ELR (cell line): ENCODE data around the gene OR2L3.
"Not testable (repeated sequence)": the region's sequence is repeated elsewhere in the genome, so short reads cannot be mapped to it uniquely, and the experiment has no call there.

ENCODE experiments used
- DNase-seq: peaks from one replicate; pipeline ENCODE4 v3.0.0-alpha.2; 2015; ENCODE audit warnings: low read depth

Gene OR2L3

DNA sequence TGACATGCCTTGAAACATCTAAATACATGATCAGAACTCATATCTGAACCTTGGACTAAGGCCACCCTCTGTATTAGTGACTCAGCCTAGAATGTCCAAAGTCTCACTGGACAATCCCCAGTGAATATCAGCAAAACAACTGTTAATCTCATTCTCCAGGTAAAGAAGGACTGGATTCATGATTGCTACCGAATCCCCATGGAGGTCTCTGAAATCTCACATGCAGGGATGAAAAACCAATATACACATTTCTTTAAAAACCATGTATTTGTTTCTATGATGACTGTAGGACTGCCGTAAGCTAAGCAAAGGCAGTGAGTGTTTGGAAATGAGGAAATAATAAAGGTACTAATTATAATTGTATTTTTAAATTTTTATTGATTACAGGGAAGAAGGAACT is at the start of gene OR2L3:
Gene OR2L3 (plus strand): TSS at position 301 of the 400 bp plus-strand sequence. CDS start 13,846 bp downstream, outside the sequence.
- no peak for DNase-seq

DNA sequence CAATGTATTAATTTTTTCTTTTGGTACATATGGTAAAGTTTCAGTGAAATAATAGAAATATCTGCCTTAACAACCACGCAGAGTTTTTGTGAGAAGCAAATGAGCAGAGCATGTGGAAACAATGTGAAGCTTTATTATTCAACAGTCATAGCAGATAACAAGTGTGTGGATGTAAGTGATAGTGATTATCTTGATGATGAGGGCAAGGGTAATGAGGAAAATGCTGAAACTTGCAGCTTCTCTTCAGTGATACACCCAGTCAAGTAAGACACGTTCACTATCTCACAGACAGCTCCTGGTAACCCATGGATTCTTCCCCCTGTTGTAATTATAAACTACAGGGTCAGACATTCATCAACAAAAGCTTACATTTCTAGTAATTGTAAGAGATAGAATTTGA is 47.8 kb upstream of the OR2L3 start:
- no peak for DNase-seq

- DNase-seq = no peak
Measured at GRCh38 chr1:248000169-248000568, 46.5 kb upstream of the OR2L3 start.

GRCh38 chr1:248007778-248008177 is 38.9 kb upstream of the OR2L3 start:
- no peak for DNase-seq

DNA sequence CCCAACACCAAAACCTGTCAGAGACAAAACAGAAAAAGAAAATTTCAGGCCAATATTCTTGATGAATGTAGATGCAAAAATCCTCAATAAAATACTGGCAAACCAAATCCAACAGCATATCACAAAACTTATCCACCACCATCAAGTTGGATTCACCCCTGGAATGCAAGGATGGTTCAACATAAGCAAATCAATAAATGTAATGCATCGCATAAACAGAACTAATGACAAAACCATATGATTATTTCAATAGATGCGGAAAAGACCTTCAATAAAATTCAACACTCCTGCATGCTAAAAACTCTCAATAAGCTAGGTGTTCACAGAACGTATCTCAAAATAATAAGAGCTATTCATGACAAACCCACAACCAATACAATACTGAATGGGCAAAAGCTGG is 37.0 kb upstream of the OR2L3 start:
- DNase-seq = no peak

DNA sequence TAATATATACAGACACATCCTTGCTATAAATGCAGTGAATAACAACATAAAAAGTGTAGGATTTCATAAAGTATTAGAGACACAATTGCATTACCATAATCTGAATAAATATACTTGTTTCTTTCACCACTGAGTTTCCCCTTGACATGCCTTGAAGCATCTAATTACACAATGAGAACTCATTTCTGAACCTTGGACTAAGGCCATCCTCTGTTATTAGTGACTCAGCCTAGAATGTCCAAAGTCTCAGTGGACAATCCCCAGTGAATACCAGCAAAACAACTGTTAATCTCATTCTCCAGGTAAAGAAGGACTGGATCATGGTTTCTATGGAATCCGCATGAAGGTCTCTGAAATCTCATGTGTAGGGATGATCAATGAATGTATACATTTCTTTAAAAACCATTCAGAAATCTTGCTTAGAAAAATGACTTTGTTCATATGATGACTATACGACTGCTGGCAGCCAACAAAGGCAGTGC is 33.4 kb upstream of the OR2L3 start, which contains the start of gene OR2L5:
Gene OR2L5 (plus strand): TSS at position 432 of the 482 bp plus-strand sequence. CDS start 8,288 bp downstream, outside the sequence.
- no peak for DNase-seq

GRCh38 chr1:248015803-248016202 is 30.8 kb upstream of the OR2L3 start:
- DNase-seq = no peak

DNA sequence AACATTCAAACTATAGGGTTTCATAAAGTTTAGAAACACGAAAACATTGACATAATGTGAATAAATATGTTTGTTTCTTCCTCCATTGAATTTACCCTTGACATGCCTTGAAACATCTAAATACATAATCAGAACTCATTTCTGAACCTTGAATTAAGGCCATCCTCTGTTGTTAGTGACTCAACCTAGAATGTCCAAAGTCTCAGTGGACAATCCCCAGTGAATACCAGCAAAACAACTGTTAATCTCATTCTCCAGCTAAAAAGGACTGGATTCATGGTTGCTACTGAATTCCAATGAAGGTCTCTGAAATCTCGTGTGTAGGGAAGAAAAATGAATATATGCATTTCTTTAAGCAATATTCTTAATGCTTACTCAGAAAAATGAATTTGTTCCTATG is 16.9 kb upstream of the OR2L3 start, which contains the start of gene OR2L2:
Gene OR2L2 (plus strand): TSS at position 301 of the 400 bp plus-strand sequence. CDS start 8,198 bp downstream, outside the sequence.
- DNase-seq = no peak

DNA sequence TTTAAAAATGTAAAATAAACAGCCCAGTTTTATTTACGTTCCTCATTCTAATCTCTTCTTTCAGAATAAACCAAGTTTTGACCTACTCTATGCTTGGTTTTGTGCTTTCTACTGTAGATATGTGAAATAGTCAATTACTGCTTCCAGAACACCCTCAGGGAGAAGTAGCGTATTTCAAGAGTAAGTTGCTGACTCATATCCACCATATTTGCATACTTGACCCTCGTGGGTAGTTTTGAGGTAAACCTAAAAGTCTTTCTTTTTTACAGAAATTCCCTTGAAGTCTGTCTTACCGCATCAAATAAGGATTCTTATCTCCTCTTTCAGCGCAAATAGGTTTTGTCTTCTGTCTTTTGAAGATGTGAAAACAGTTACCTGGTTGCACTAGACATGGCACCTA is 1.4 kb upstream of the OR2L3 start:
- DNase-seq = no peak

GRCh38 chr1:248047008-248047407 is 372 bp downstream of the OR2L3 start:
- no peak for DNase-seq

DNA sequence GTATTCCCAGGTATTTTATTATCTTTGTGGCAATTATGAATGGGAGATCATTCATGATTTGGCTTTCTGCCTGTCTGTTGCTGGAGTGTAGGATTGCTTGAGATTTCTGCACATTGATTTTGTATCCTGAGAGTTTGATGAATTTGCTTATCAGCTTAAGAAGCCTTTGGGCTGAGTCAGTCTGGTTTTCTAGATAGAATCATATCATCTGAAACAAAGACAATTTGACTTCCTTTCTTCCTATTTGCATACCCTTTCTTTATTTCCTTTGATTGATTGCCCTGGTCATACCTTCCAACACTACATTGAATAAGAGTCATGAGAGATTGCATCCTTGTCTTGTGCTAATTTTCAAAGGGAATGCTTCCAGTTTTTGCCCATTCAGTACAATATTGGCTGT is 8.0 kb downstream of the OR2L3 start:
- DNase-seq = no peak

- no peak for DNase-seq
Measured at GRCh38 chr1:248055261-248055660, 8.6 kb downstream of the OR2L3 start.

DNA sequence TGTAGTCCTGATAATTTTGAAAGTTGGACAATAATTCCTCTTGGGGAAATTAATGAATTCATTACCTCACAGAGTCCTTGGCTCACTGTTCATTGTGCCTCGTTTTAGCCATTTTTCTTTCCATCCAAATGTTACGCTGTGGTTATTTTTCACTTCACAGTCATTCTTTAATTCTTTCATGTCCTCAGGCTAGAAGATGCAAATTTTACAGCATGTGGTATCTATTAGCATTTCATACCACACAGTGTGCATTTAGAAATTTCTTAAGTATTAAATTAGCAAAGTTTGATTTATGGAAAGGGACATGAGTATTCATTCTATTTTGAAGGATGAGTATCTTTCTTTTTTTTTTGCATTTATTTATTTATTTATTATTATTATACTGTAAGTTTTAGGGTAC is 18.4 kb downstream of the OR2L3 start:
- no peak for DNase-seq

GRCh38 chr1:248065604-248066003 is 19.0 kb downstream of the OR2L3 start:
- DNase-seq = no peak

DNA sequence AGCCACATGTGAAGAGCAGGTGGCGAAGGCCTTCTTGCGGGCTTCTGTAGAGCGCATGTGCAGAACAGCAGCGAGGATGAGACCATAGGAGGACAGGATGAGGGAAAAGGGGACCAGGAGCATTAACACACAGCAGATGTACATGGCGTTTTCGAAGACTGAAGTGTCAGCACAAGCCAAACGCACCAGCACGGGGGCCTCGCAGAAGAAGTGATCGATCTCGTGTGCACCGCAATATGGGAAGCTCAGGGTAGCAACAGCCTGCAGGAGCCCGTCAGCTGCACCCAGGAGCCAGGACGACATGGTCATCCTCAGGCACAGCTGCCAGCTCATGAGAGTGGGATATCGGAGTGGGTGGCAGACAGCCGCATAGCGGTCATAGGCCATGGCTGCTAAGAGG is 37.2 kb downstream of the OR2L3 start:
- DNase-seq = not testable (repeated sequence)

DNA sequence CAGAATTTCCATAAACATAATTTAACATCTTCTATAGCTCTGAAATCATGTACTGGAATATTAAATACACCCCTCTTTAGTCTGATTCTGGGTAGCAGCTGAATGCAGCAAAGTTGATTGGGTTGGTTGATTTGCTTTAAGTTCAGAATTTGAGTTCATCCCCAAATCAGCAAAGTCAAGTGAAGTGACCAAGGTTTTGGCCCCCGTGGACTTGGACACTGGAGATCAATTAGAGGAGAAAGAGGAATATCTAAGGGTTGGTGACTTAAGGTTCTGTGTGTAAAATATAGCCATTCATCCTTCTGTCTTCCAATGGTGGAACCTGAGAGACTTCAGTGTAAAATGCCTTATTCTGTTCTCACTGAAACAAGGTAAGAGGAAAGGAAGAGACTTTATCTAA is 48.2 kb downstream of the OR2L3 start, which contains the start of gene OR2L13:
Gene OR2L13 (plus strand): TSS at position 301 of the 400 bp plus-strand sequence. CDS start 4,192 bp downstream, outside the sequence.
- DNase-seq = no peak

- DNase-seq = no peak
Measured at GRCh38 chr1:248098529-248098928, 51.9 kb downstream of the OR2L3 start.

GRCh38 chr1:248102847-248103246 is 56.2 kb downstream of the OR2L3 start:
- no peak for DNase-seq

GRCh38 chr1:248111157-248111556 is 64.5 kb downstream of the OR2L3 start:
- DNase-seq = no peak
